HG02884 (cell line): ENCODE measurements around the gene DOCK4.

Experiments
- ATAC-seq: cut with Tn5 transposase; IDR thresholded peaks from one replicate; pipeline ENCODE4 v1.9.1; 2021; ENCODE audit warnings: mild to moderate bottlenecking, moderate library complexity; ENCODE audit not compliant: unreplicated experiment

DOCK4 gene

GRCh38 chr7:111750228-111750627, 456.0 kb downstream of the DOCK4 start:
- no peak for ATAC-seq

- no peak for ATAC-seq
Measured at GRCh38 chr7:111749625-111750024, 456.6 kb downstream of the DOCK4 start.

DNA sequence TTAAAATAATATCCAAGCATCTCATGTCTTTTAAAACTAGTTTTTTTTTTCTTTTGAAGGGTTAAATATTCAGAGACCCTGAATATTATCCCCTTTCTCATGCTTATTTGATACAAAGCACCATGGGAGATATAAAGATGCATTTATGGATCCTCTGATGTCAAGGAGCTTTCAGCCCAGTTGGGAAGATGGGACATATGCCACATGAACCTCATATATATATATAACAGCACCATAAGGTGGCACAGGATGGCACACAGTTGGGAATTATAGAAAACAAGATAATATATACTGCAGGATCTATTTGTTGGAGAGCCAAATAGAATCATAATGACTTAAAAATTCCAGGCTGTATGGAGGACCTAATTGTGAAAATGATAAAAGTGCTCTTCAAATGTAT, 458.5 kb downstream of the DOCK4 start:
- no peak for ATAC-seq

DNA sequence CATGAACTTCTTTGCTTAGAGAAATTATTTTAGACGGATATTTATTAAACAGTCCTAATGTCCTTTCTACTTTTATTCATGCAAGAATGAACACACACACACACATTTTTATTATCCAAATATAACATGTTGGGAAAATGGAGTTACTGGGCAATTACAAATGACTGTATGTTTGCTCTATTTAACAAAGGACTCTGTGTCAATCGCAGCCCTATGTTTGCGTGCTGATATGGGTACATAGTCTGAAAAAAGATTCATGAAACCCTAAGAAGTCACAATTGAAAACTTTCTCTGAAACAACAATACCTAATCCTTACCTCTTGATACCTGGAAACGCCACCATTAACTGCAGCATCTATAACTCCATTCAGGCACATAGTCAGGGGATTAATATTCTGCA, 459.2 kb downstream of the DOCK4 start:
- ATAC-seq: no peak

DNA sequence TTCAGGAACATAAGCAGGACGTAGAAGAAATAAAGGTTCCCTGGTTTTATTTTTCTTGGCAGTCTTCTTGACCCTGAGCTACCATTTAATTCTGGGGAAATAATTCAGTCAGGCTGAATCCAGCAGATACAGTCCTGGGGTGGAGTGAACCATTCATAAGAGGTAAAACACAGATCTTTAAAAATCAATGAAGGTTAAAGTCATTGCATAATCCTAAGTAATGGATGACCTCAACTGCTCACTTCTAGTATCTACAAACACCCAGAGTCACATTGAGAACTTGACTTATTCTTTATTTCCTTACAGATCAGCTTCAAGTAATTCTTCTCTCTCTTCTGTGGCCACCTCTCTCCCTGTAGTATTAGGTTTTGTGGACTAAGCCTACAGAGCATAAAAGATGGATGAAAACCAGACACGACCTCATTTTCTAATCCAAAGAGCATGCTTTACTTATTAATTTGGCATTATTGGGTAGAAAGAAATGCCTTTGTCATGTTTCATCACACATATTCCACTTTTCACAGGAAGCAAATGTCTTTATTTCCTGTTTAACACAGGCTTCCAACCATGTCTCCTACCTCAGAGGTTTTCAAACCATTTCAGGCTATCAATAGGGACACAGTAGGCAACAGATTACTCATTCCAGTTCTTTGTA, 461.6 kb downstream of the DOCK4 start:
- ATAC-seq: no peak

GRCh38 chr7:111743244-111743847, 462.9 kb downstream of the DOCK4 start:
- ATAC-seq: no peak

GRCh38 chr7:111741811-111742240, 464.4 kb downstream of the DOCK4 start:
- peak; percentile 95 for ATAC-seq

GRCh38 chr7:111740942-111741341, 465.3 kb downstream of the DOCK4 start:
- ATAC-seq: no peak

GRCh38 chr7:111736552-111736874, 469.7 kb downstream of the DOCK4 start:
- ATAC-seq: no peak

- ATAC-seq: peak; percentile 58
Measured at GRCh38 chr7:111735661-111736551, 470.3 kb downstream of the DOCK4 start.

GRCh38 chr7:111734954-111735660, 471.1 kb downstream of the DOCK4 start:
- ATAC-seq: no peak

DNA sequence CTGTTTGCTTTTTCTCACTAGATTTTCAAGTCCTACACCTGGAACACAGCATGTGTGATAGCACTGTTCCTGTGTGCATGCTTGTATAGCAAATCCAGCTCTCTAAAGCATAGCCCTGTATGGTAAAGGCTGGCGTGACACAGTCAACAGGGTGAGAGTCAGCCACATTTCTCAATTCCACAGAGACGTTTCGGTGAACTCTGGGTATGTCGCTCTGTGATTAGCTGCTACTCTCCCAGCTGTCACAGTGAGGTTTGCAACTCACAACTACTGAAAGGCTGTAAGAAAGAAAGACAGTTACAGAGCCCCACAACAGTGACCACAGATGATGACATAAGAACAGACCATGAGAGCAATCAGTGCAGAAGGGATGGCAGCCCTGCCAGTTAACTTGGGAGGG, 473.3 kb downstream of the DOCK4 start:
- no peak for ATAC-seq

DNA sequence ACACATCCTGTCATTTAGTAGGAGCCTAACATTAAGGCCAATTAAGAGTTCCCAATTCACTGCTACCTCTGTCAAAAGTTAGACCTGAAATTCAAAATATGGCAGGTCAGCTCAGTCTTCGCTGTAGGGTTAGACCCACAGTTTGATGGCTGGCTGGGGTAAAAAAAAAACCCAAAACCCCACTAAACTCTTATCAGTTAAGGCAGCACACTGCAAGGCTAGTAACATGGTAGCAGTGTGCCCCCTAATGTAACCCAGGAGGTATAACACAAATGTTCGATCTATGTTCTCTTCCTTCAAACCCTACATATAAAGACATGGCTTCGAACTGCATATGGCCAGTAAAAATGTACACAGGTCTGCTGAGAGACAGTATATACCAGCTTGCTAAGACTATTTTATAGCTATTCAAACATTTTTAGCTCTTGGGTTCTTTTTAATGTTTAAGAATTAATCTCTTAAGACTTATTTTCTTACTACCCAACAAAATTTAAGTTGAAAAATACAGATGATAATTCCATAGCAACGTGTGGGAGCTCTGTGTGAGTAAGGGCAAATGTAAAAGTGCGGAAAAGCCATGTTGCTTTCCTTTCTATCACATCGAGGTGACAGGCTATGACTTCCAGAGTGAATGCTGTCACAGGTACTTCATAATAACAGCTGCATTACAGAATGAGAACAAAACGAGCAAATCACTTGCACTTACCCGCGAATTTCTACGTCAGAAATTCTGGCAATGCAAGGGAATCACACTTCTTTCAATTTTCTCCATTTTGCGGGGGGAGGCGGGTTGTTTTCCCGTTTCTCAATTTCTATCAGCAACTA, 475.5 kb downstream of the DOCK4 start:
- ATAC-seq: peak; percentile 83

DNA sequence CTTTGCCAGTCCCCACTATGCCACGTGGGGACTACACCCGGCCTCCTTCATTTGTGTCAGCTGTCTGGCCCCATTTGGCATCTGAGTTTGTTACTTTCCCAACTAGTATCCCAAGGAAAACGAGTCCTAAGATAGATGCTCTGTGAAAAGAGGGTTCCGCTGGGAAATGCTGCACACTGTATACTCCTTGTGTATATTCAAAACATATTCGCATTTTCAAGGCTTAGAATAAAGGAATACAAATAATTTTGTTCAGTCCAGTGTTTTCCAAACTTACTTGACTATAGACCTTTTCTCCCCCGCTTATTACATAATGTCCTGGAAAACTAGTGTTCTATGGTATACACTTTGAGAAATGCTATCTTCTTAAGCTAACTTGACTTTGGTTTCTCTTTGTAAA, 476.1 kb downstream of the DOCK4 start:
- ATAC-seq: no peak

GRCh38 chr7:111729483-111729882, 476.7 kb downstream of the DOCK4 start:
- no peak for ATAC-seq

GRCh38 chr7:111728635-111728995, 477.6 kb downstream of the DOCK4 start:
- ATAC-seq: no peak

DNA sequence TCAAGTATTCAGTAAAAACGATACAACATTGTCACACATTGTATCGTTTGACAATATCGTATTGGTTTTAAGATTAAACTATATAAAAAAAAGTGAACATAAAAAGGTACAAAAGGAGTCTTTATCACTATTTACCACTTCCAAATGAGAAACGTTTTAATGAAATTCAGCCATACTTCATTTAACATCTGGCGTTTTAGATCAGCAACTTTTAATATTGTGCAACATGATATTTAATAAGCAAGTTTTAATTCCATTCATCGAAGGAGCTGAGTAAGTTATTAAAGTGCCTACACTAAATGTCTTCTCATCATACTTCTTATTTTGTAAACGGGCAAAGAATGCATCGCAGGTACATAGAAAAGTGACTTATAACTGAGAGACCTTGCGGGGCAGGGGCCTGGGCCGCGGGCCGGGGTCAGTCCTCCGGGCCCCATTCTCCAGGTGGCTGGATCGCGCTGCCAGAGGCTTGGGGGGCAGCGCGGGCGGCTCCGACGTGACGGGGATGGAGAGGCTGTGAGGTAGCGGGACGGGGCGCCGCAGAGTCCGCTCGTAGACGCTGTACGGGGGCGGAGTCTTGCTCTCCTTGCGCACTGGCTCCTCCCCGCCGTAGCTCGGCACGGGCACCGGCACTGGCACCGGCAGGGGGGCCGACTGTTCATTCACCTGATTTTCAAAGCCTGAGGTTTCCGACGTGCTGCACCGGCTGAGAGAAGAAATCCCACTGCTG, 478.1 kb downstream of the DOCK4 start:
- no peak for ATAC-seq

- ATAC-seq: no peak
Measured at GRCh38 chr7:111718886-111719285, 487.3 kb downstream of the DOCK4 start.

GRCh38 chr7:111711426-111712065, 494.7 kb downstream of the DOCK4 start:
- ATAC-seq: no peak
